Fibroblast of upper back skin (primary cell): ENCODE measurements around the gene ZNF280A.
"Not testable (repeated sequence)": the region's sequence is repeated elsewhere in the genome, so short reads cannot be mapped to it uniquely, and the experiment has no call there.

Source experiments
- DNase-seq: peaks from one replicate; pipeline ENCODE4 v3.0.0-alpha.2; 2013

Gene ZNF280A

DNA sequence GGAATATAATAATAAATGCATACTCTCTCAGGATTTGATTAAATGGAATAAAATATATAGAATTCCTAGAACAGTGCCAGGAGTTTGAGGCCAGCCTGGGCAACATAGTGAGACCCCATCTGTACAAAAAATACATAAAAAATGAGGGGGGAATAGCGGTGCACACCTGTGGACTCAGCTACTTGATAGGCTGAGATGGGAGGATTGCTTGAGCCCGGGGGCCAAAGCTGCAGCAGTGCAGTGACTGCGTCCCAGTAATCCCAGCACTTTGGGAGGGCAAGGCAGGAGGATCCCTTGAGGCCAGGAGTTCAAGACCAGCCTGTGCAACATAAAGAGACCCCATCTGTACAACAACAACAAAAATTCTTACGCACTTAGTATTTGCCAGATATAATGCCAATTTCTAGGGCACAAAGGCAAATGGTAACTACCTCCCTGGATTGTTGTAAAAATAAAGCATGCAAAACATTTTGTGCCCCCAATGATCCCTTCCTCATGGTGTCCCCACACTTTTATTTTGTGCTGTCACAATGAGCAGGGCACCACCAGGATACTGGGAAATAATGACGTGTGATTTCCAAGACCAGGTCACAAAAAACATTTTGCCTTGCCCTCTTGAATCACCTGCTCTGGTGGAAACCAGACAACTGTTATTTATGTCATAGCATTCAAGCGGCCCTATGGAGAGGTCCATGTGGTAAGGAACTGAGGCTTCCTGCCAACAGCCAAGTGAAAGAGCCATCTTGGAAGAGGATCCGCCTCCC lies 18.3 kb upstream of the ZNF280A start:
- DNase-seq = no peak

DNA sequence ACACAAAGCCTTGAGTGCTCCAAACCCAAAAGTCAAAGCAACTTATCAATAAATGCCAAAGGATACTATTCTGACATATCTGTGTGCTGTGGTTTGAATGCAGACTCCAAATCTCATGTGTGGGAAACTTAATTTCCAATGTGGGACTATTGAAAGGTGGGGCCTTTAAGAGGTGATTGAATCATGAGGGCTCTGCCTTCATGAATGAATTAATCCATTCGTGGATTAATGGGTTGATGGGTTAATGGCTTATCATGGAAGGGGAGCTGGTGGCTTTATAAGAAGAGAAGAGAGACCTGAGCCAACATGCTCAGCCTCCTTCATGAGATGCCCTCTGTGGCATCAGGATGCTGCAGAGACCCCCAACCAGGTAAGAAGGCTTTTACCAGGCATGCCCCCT lies 16.8 kb upstream of the ZNF280A start:
- DNase-seq = no peak

DNA sequence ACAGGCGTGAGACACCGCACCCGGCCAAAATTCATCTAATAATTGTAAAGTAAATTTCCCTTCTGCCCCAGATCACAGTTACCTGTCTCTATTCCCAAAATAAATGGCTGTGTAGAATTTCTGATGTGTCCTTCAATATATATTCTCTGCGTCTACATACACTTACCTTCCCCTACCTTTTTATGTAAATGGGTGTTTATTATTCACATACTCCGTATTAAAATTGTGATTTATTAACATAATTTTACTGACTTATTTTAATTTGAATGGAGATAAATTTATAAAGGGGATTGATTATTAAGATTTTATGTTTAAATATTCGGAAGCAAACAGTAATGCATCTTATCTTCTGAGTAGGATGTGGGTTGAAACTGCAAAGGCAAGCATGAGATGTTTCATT lies 16.4 kb upstream of the ZNF280A start:
- no peak for DNase-seq

DNA sequence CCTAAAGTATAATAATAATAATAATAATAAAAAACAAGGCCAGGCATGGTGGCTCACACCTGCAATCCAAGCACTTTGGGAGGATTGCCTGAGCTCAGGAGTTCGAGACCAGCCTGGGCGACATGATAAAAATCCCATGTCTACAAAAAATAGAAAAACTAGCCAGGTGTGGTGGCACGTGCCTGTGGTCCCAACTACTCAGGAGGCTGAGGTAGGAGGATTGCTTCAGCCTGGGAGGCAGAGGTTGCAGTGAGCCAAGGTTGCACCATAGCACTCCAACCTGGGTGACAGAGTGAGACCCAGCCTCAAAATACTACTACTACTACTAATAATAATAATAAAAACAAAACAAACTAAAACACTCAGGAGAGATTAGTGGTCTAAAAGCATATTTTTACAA lies 15.6 kb upstream of the ZNF280A start:
- no peak for DNase-seq

DNA sequence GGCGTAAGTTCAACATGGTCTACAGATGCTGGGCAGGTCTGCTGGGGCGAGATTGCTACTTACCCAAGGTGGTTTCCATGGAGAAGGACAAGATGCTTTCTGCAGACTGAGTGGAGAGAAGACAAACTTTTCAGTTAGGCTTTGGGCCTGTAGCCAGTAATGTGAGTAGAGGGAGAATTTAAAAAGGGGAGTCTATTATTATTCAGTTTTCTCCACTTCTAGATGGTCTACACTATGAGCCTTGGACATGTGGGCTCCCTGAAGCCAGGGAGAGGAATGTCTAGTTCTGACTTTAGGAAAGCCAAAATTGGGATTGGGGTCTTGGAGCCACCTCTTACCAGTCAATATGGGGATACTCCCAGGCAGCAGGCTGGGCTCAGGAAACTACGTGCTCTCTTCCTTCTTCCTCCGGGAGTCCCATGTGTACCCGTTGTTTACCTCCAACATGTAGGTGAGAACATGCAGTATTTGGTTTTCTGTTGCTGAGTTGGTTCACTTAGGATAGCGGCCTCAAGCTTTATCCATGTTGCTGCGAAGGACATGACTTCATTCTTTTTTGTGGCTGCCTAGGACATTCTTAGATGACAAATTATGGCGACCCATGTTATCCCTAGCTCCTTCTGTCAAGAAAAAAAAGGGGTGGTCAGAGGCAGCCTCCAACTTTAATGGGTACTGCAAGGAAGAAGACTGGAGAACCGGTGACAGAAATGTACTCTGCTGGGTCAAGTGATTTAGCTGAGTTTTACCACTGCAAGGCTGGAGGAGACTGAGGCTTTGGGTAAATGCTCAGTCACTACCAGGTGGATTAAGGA lies 14.7 kb upstream of the ZNF280A start:
- DNase-seq = no peak

DNA sequence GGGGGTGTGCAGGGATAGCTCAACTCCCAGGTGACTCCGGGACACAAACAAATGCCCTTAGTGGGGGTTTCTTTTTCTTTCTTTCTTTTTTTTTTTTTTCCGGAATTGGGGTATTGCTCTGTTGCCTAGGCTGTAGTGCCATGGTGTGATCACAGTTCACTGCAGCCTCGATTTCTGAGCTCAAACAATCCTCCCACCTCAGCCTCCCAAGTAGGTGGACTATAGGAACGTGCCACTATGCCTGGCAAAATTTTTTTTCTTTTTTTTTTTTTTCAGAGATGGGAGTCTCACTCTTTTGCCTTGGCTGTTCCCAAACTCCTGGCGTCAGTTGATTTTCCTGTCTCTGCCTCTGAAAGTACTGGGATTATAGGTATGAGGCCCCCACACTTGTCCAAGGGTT lies 13.8 kb upstream of the ZNF280A start:
- no peak for DNase-seq

DNA sequence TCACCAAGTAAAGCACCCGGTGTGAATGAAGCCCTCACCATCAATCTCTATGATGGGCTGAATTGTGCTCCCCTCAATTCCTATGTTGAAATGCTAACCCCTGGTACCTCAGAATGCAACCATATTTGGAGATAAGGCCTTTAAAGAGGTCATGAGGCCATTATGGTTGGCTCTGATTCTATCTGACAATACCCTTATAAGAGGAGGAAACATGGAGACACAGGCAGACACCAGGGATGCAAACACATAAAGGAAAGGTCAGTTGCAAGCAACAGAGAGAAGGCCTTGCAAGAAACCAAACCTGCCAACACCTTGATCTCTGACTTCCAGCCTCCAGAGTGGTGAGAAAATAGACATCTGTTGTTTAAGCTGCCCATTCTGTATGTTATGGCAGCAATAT lies 13.3 kb upstream of the ZNF280A start:
- no peak for DNase-seq

DNA sequence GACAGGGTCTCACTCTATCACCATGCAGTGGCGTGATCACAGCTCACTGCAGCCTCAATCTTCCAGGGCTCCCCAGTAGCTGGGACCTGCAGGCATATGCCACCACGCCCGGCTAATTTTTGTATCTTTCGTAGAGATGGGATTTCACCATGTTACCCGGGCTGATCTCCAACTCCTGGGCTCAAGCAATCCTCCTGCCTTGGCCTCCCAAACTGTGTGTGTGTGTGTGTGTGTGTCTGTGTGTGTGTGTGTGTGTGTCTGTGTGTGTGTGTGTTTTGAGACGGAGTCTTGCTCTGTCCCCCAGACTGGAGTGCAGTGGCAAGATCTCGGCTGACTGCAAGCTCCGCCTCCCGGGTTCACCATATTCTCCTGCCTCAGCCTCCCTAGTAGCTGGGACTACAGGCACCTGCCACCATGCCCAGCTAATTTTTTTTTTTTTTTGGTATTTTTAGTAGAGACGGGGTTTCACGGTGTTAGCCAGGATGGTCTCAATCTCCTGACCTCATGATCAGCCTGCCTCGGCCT lies 12.5 kb upstream of the ZNF280A start:
- DNase-seq = not testable (repeated sequence)

DNA sequence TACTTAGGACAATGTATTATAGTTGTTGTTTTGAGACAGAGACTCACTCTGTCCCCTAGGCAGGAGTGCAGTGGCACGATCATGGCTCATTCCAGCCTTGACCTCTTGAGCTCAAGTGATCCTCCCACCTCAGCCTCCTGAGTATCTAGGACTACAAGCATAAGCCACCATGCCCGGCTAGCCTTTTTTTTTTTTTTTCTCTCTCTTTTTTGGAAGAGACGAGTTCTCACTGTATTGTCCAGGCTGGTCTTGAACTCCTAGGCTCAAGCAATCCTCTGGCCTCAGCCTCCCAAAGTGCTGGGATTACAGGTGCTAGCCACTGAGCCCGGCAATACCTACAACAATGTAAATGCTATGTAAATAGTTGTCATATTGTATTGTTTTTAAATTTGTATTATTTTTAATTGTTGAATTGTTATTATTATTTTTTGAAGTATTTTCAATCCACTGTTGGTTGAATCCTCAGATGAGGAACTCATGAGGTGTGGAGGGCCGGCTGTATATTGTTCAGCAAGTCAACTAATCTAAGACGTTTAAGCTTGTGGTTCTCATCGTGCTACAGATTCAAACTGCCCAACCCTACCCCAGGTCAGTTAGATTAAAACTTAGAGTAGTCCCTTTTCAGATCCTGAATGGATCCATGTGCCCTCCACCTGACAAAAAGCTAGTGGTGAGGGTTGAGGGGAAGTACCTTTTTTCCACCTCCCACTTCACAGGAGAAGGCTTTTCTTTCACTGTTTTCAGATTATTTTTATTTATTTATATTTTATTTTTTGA lies 11.9 kb upstream of the ZNF280A start:
- DNase-seq = no peak

DNA sequence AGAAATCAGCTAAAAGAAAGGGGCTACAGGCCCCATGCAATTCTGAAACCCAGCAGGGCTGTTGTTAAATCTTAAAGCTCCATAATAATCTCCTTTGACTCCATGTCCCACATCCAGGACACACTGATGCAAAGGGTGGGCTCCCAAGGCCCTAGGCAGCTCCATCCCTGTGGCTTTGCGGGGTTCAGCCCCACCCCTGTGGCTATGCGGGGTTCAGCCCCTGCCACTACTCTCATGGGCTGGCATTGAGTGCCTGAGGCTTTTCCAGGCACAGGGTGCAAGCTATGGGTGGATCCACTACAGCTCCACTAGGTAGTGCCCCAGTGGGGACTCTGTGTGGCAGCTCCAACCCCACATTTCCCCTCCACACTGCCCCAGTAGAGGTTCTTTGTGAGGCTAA lies 8.7 kb upstream of the ZNF280A start:
- DNase-seq = no peak

DNA sequence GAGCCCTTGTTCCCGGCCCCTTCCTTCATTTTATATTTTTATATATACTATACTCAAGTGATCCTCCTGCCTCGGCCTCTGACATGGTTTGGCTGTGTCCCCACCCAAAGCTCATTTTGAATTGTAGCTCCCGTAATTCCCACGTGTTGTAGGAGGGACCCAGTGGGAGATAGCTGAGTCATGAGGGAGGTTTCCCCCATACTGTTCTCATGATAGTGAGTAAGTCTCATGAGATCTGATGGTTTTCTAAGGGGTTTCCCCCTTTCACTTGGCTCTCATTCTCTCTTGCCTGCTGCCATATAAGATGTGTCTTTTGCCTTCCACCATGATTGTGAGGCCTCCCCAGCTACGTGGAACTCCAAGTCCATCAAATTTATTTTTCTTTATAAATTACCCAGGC lies 7.2 kb upstream of the ZNF280A start:
- no peak for DNase-seq

DNA sequence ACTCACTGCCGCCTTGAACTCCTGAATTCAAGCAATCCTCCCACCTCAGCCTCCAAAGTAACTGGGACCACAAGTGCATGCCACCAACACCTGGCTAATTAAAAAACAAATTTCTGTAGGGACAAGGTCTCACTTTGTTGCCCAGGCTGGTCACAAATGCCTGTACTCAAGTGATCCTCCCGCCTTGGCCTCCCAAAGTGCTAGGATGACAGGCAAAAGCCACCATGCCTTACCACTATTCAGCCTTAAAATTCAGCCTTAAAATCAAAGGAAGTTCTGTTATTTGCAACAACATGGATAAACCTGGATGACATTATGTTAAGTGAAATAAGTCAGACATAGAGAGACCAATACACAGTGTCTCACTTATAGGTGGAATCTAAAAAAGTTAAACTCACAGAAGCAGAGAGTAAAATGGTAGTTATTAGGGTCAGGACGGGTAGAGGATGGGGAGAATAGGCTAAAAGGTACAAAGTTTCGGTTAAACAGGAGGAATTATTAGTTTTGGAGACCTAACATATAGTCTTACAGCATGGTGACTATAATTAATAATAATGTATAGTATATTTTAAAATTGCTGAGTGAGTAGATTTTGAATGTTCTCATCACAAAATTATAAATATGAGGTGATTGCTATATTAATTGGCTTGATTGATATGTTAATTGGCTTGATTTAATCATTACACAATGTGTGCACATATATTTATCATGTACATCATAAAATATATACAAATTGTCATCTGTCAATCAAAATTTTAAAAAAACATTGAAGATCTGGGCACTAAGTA lies 6.2 kb upstream of the ZNF280A start:
- no peak for DNase-seq

DNA sequence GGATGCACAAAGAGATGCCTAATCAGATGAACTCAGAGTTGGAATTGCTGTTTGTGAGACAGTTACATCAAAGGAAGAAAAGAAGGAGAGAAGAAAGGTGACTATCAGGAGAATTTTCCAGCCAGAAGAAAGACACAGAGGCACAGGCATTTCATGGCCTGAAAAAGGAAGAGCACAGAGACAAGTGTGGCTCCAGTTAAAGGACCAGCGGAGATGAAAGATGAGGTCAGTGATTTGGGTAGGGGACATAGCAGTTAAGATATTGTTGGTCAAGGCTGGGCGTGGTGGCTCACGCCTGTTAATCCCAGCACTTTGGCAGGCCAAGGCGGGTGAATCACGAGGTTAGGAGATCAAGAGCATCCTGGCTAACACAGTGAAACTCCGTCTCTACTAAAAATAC lies 3.4 kb upstream of the ZNF280A start:
- no peak for DNase-seq

DNA sequence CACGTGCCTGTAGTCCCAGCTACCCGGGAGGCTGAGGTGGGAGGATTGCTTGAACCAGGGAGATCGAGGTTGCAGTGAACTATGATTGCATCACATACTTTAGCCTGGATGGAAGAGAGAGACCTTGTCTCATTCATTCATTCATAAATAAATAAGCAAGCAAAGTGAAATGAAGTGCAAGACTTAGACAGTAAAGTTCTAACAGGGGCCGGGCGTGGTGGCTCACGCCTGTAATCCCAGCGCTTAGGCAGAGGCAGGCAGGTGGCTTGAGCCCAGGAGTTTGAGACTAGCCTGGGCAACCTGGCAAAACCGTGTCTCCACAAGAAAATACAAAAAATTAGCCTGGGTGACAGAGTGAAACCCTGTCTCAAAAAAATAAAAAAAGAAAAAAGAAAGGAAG lies 1.6 kb upstream of the ZNF280A start:
- DNase-seq = no peak

DNA sequence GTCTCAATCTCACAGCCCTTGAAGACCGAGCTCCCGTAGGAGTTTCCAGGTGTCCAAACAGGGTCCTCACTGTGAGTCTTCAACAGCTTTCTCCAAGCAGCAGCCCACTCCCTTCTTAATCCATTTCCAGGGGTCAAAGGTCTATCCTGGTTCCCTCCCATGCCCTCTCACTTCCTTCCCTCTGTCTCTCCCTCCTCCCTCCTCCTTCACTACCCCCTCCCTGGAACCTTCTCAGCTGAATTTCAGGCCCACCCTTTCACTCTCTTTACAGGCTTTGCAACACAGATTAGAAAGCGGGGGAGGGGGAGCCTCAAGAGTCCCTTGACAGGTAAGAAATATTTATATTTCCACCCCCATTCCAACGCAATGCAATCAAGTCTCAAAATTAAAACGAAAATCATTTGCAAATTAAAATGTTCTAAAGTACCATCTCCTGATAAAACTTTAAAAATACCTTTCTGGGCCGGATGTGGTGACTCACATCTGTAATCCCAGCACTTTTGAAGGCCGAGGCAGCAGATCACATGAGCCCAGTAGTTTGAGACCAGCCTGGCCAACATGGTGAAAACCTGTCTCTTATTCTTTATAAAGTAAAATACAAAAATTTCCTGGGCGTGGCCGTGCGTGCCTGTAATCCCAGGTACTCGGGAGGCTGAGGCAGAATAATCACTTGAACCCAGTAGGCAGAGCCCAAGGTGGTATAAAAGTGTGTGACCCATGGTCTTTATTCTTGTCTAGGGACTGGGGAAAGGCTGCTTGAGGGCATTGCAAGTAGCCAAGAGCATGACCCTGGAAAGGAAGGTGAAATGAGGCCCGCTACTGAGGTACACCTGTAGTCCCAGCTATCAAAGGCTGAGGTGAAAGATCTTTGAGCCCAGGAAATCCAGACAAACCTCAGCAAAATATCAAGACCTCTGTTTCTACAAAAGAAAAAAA lies 865 bp upstream of the ZNF280A start:
- DNase-seq = no peak

DNA sequence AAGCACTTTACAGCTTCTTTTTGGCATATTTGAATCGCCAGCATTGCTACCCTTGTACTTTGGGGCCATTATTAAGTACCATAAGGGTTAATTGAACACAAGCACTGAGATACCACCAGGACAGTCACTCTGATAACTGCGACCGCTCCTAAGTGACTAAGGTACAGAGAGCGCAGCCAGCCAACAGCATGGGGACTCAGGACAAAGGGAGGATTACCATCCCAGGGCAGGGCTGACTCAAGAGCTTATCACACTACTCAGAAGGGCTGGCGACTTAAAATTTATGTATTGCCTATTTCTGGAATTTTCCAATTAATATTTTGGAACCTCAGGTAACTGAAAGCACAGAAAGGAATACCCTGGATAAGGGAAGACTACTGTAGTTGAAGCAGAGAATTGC lies 479 bp downstream of the ZNF280A start:
- no peak for DNase-seq

DNA sequence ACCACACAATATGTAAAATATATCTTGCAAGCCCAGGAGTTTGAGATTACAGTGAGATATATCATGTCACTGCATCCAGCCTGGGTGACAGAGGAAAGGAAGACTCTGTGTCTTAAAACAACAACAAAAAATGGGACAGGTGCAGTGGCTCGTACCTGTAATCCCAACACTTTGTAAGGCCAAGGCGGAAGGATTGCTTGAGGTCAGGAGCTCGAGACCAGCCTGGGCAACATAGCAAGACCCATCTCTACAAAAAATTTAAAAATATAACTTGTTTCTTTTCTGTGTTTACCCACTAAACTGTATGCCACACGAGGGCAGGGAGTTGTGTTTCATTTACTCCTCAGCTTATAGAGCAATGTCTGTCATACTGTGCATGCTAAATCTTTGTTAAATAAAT lies 3.1 kb downstream of the ZNF280A start:
- DNase-seq = no peak

DNA sequence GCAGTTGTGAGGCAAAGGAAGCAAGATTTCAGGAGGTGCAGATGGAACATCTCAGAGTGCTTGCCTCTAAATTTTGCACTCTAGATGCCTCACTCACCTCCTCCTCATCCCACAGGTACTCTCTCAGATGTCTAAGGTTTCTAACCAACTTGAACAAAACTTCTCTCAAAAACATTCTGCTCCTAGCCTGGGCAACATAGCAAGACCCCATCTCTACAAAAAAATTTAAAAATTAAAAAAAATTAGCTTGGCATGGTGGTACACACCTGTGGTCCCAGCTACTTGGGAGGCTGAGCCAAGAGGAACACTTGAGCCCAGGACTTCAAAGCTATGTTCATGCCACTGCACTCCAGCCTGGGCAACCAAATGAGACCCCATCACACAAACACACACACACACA lies 4.2 kb downstream of the ZNF280A start:
- DNase-seq = no peak

DNA sequence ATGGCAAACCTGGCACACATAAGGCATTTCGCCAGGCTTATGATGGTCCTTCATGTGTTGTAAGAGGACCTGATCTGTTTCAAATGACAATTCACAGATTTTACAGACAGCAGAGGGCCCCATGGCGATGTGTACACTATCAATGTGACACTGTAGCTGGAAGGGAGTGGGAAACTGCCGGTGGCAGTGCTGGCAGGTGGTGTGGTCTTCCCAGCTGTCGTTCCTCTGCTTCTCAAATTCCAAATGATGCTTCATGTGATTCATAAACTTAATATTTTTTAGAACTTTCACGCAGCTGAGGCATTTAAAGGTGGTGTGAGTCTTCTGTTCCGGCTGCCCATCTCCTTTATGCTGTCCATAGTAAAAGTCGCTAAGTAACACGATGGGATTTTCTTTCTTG lies 5.6 kb downstream of the ZNF280A start:
- not testable (repeated sequence) for DNase-seq

DNA sequence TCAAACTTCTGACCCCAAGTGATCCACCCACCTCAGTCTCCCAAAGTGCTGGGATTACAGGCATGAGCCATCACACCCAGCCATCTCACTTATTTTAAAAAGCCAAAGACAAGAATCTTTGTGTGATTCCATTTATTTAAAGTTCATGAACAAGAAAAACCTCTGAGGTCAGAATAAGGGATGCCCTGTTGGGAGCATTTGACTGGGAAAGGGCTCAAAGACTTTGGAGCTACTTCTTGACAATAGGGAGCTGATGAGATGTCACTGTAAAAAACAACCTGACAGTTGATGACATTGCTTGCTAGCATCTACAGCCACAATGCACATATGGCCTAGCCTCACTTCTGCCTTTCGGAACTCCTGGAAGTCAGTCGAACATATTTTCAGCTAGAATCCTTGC lies 6.5 kb downstream of the ZNF280A start:
- no peak for DNase-seq

DNA sequence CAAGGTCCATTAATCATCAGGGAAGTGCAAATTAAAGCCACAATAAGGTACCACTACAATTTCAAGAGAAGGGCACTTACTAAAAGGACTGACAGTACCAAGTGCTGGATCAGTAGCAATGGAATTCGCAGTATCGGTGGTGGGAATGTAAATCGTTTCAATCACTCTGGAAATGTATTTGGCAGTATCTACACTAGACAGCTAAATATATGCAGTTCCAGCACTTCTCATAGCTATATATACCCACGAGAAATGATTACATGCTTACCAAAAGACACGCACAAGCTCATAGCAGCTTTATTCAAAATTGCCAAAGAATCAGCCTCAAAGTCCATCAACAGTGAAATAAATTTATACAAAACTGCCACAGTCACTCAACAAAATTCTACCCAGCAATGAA lies 7.1 kb downstream of the ZNF280A start:
- no peak for DNase-seq

DNA sequence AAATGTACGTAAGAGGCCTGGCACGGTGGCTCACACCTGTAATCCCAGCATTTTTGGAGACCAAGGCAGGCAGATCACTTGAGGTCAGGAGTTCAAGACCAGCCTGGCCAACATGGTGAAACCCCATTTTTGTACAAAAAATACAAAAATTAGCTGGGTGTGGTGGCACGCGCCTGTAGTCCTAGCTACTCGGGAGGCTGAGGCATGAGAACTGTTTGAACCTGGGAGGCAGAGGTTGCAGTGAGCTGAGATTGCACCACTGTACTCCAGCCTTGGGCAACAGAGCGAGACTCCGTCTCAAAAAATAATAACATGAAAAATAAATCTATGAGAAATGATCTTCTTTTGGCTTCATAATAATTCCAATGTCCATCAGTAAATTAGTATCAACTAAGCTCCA lies 9.2 kb downstream of the ZNF280A start:
- DNase-seq = not testable (repeated sequence)
